GM18951 (cell line): ENCODE data around the gene JARID2.

Source experiments
- POLR2A ChIP-seq: IDR thresholded peaks from 4 replicates; pipeline ENCODE4 v1.6.1; 2011; ENCODE audit warnings: mild to moderate bottlenecking; ENCODE audit not compliant: insufficient read length, insufficient read depth; ENCODE audit errors: extremely low read depth
- in situ Hi-C: fragments of 300-500 bp; cut with MboI; formaldehyde crosslinking; loops from one replicate; pipeline ENCODE4 v1.12.0; 2022; ENCODE audit warnings: low sequenced_read_pairs, mixed read lengths, inconsistent platforms; ENCODE audit not compliant: unreplicated experiment

JARID2 gene

DNA sequence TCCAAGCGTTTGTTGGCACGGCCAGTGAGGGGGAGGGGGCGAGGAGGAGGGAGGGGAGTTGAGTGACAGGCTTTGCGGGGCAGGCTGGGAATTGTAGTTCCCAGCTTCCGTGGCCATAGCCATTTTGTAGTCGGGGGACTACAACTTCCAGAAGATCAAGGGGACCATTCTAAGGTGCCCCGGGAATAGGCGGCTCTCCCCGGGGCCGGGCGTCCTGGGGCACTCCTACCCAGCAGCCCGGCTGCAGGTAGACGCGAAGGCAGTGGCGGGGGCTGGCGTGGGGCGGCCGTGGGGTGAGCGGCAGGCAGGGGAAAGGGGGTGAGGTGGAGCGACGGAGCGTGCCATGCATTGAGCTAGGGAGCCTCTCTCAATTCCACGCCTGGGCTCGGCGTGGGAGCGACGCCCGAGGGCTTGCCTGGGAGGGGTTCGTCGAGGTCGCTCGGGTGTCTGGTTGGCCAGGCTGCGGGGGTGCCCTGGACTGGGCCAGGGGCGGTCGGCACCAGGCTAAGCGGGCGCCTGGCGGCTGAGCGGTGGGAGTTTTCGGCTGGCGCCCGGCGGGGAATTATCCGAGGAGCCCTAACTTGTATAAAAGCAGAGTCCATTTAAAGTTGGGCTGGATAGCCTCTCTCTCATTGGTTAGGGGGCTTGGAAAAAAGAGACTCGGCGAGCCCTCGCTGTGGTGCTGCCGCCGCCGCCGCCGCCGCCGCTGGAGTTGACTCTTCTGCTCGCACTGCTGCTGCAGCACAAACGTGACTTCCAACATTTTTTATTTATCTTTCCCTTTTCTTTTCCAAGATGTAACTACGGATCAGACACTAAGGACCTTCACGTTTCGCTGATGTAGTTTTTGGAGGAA lies at the start of gene JARID2:
JARID2 (plus strand) TSS at position 709 of the 856 bp plus-strand sequence. CDS start 471 bp downstream, outside the sequence.
- TF ChIP-seq POLR2A: peak; percentile 62
- in situ Hi-C loops: no loop called here

GRCh38 chr6:15200087-15200486 lies 45.8 kb upstream of the JARID2 start:
- no peak for TF ChIP-seq POLR2A
- in situ Hi-C loops: no loop called here

DNA sequence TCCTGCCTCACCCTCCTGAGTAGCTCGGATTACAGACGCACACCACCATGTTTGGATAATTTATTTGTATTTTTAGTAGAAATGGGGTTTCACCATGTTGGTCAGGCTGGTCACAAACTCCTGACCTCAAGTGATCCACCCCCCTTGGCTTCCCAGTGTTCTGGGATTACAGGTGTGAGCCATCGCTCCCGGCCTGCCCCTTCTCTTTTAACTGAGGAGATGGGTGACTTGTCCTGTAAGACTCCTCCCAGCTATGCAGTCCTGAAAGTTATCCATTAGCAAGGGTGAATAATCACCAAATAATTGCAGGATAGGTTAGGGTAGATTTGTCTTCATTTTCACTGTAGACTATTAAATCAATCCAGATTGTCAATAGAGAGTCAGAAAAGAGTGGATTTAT lies 40.5 kb upstream of the JARID2 start:
- no peak for TF ChIP-seq POLR2A
- in situ Hi-C loops: no loop called here

GRCh38 chr6:15206887-15207286 lies 39.0 kb upstream of the JARID2 start:
- no peak for TF ChIP-seq POLR2A
- in situ Hi-C loops: no loop called here

- in situ Hi-C loops: no loop called here
- TF ChIP-seq POLR2A: no peak
Measured at GRCh38 chr6:15207923-15208322, 37.9 kb upstream of the JARID2 start.

DNA sequence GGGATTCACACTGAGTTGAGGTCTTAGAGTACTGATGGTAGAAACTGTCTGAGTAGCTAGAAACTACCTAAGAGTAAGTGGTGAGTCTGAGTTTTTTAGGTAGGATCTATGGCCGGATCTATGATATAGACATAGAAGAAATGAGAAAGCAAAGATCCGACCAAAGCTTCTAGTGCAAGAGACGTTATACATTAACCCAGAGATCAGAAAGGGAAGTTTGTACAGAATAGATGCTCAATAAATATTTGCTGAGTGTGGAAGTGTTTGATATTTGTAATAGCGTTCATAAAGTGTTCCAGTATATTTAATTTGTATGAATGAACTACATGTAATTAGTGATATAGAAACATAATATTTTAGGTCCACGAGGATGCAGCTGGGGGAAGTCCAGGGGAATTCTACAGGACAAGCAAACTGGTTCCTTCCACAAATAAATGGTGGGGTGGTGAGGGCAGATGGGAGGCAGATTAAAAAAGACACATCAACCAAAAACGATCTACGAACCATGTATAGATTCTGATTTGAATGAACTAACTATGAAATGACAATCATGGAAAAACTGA lies 31.9 kb upstream of the JARID2 start:
- no peak for TF ChIP-seq POLR2A
- in situ Hi-C loops: no loop called here

DNA sequence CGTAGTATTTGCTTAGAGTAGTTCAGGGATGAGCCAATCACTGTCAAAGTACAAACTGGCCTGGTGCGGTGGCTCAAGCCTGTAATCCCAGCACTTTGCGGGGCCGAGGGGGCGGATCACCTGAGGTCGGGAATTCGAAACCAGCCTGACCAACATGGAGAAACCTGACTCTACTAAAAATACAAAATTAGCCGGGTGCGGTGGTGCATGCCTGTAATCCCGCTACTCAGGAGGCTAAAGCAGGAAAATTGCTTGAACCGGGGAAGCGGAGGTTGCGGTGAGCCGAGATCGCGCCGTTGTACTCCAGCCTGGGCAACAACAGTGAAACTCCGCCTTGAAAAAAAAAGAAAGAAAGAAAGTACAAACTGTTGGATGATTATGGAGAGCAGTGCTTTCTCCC lies 27.5 kb upstream of the JARID2 start:
- no peak for TF ChIP-seq POLR2A
- in situ Hi-C loops: no loop called here

DNA sequence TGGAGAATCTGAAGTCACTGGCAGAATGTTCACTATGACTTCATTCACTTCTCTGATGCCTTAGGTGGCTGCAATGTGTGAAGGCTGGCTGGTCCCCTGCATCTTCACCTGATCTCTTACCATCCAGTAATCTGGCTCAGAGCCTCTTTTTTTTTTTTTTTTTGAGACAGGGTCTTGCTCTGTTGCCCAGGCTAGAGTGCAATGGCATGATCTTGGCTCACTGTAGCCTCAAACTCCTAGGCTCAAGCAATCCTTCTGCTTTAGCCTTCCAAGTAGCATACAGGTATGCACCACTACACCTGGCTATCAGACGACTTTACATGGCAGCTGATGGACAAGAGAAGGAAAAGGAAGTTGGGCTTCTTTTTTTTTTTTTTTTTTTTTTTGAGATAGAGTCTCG lies 25.8 kb upstream of the JARID2 start:
- no peak for TF ChIP-seq POLR2A
- in situ Hi-C loops: no loop called here

- in situ Hi-C loops: no loop called here
Measured at GRCh38 chr6:15227827-15228318, 18.0 kb upstream of the JARID2 start.

DNA sequence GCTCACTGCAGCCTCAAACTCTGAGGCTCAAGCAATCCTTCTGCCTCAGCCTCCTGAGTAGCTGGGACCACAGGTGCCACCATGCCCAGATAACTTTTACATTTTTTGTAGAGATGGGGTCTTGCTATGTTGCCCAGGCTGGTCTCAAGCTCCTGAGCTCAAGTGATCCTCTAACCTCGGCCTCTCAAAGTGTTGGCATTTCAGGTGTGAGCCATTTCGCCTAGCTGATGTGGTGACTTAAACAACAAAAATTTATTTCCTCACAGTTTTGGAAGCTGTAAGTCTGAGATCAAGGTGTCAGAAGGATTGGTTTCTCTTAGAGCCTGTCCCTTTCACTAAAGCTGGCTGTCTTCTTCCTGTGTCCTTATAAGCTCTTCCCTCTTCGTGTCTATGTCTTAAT lies 15.0 kb upstream of the JARID2 start:
- in situ Hi-C loops: no loop called here
- TF ChIP-seq POLR2A: no peak

More at GRCh38 chr6:15227827-15228318, 18.0 kb upstream of the JARID2 start:
- TF ChIP-seq POLR2A: no peak

GRCh38 chr6:15232836-15233510 lies 12.9 kb upstream of the JARID2 start:
- in situ Hi-C loops: no loop called here
- TF ChIP-seq POLR2A: no peak

DNA sequence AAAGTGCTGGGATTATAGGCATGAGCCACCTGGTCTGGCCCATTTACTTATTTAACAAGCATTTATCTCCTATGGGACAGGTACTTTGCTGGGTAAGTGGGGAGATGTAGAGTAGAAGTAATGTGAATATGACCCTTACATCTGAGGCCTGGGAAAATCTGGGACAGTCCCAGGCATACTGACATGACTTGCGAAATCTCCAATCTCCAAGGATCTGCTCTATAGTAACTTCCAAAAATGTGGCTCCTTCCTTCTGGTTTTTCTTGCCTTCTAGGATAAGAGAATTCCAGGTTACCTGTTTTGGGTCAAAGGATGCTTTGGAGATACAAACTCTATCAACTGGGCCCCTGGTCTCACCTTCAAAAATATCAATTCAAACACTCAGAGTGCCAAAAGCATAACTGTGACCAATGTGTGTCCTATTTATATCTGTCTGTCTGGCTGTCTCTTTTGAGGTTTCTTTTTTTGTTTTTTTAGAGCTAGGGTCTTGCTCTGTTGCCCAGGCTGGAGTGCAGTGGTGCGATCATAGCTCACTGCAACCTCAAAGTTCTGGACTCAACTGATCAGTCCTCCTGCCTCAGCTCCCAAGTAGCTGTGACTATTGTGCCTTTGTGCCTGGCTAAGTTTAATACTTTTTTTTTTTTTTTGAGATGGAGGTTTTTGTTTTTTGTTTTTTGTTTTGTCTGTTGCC lies 11.7 kb upstream of the JARID2 start:
- TF ChIP-seq POLR2A: no peak
- in situ Hi-C loops: no loop called here
